Astrocyte of the spinal cord (primary cell): ENCODE results near the gene GTF3C5.

Source experiments
- DNase-seq: peaks from one replicate; pipeline ENCODE4 v3.0.0; 2011; ENCODE audit warnings: low read depth, low spot score
- H3K4me3 ChIP-seq: 2 replicates; pipeline ENCODE4 v1.5.1; 2011; ENCODE audit warnings: low read depth, mild to moderate bottlenecking, low read length, moderate library complexity
- in situ Hi-C: cut with HindIII; loops from 2 replicates; pipeline ENCODE4 v1.10.0; 2017; ENCODE audit warnings: low sequenced_read_pairs
- TF ChIP-seq, protein P1 (sequence below): IDR thresholded peaks from 2 replicates; pipeline ENCODE4 v1.5.1; 2012; ENCODE audit warnings: low read depth, mild to moderate bottlenecking, low read length, inconsistent platforms

GTF3C5 gene, protein sequence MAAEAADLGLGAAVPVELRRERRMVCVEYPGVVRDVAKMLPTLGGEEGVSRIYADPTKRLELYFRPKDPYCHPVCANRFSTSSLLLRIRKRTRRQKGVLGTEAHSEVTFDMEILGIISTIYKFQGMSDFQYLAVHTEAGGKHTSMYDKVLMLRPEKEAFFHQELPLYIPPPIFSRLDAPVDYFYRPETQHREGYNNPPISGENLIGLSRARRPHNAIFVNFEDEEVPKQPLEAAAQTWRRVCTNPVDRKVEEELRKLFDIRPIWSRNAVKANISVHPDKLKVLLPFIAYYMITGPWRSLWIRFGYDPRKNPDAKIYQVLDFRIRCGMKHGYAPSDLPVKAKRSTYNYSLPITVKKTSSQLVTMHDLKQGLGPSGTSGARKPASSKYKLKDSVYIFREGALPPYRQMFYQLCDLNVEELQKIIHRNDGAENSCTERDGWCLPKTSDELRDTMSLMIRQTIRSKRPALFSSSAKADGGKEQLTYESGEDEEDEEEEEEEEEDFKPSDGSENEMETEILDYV

DNA sequence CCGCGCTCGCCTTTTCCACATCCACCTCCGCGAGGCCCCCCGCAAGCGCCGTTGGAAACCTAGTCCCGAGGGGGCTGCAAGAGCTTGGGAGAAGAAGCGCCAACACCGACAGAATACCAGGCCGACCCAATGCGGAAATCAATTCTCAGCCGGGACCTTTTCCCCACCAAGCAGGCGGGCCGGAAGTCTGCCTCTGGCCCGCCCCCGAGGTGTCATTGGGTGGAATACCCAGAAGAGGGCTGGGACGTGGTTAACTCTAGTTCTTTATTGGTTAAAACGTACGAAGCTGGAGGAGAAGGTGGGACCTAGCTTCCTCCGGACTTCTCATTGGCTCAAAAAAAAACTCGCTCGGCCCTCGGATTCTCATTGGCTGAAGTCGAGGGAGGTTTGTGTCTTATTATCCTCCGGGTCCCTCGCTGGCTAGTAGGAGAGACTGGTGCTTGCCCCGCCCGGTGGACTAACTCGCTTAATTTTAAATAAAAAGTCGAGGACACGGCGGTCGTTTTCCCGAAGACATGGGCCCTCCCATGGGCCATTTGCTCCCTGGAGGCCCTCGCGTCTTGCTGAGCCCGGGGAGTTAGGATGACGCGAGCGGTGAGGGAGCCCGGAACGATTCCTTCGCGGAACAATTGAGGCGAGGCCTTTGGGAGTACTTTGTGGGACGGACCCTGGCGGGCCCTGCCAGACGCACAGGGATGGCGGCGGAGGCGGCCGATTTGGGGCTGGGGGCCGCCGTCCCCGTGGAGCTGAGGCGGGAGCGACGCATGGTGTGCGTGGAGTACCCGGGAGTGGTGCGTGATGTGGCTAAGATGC lies at the start of gene GTF3C5:
Gene GTF3C5, plus strand, starts transcription at position 681 of the 813 bp plus-strand sequence. Its CDS starts 15 bp downstream, at position 696.
- TF ChIP-seq, protein P1, sequence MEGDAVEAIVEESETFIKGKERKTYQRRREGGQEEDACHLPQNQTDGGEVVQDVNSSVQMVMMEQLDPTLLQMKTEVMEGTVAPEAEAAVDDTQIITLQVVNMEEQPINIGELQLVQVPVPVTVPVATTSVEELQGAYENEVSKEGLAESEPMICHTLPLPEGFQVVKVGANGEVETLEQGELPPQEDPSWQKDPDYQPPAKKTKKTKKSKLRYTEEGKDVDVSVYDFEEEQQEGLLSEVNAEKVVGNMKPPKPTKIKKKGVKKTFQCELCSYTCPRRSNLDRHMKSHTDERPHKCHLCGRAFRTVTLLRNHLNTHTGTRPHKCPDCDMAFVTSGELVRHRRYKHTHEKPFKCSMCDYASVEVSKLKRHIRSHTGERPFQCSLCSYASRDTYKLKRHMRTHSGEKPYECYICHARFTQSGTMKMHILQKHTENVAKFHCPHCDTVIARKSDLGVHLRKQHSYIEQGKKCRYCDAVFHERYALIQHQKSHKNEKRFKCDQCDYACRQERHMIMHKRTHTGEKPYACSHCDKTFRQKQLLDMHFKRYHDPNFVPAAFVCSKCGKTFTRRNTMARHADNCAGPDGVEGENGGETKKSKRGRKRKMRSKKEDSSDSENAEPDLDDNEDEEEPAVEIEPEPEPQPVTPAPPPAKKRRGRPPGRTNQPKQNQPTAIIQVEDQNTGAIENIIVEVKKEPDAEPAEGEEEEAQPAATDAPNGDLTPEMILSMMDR, result no peak
- H3K4me3 ChIP-seq, result peak within 1 kb of the TSS; percentile 78
- in situ Hi-C loops, result no loop called here
- peak; percentile 99 for DNase-seq

DNA sequence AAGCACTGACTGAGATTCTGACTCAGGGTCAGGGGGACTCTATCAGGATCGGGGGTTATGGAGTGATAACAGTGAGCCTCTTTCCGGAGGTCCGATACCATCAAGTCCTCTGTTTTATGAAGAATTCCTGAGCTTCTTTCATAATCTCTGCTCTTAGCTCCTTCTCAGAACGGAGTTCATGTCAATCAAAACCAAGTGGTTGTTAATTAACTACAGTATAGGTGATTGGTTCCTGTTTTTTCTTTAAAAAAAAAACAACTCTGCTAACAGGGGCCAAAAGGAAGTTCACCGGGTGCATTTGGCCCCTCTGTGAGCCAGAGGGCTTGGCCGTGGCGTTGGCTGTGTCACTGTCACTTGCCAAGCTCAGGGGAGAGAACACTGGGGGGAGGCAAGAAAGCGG lies 48.3 kb upstream of the GTF3C5 start:
- H3K4me3 ChIP-seq, result no peak overlapping the region
- TF ChIP-seq, protein P1, result no peak
- in situ Hi-C loops, result no loop called here
- DNase-seq, result no peak

DNA sequence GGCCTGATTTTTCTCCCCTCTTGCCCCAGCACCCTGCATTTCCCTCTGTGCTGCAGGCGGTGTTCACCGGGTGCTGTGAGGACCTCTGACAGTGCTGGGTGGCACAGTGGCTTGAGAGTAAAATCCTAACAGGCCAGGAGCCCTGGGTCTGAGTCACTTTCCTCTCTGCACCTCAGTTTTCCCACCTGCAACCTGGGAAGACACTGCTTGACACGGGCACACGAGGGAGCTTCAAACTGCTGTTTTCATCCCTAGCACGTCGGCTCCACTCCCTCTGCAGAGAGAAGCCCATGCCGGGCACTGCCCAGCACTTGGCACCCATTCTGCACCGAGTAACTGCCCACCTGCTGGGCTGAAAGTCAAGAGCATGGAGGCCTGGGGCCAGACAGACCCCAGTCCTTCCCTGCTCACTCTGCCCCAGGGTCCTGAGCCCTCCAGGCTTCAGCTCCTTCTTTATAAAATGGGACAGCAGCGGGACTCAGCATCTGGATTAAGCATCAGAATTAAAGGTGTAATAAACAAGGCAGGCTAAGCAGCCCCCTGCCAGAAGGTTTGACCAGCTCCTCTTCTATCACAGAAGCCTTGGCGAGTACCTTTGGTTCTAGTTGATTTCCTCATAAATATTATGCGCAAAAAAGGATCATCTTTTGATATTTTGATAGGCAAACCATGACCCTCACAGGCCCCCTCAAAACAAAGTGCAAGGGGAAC lies 47.2 kb upstream of the GTF3C5 start:
- no peak for DNase-seq
- TF ChIP-seq, protein P1, result no peak
- in situ Hi-C loops, result no loop called here
- H3K4me3 ChIP-seq, result no peak overlapping the region

DNA sequence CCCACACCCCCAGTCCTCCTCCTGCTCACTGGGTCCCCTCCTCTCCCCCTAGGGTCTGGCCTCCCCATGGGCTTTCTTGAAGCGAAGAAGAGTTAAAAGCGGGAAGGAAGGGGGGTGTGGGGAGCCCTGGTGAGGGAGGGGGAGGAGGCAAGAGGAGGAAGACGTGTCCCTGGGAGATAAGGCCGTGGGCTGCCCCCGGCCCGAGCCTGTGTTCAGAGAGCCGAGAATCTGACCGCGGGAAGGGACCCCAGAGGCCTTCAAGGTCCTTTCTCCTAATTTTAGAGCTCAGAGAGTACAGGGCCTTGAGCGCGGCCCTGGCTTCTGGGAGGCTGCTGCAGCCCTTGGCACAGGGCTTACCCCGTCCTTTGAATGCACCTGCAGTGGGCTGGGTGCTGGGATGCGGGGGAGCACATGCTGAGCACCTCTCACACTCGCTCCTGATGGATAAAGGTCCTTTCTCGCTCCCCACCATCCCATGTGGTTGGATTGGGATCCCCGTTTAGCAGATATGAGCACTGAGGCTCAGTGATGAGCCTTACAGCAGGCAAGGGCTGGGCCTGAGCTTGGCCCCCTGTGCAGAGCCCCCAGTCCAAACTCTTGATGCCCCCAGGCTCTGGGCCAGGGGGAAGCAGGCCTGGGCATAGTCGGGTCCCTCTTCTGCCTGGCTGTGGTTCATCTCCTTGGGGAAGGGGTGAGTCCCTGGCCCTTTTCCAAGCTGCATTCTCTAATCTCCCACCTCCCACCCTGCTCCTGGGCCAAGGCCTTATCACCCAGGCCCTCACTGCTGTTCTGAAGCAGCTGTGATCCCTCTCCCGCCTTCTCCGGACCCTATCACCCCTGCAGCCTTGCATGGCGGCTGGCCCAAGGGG lies 46.4 kb upstream of the GTF3C5 start:
- no peak for DNase-seq
- TF ChIP-seq, protein P1, result no peak
- in situ Hi-C loops, result no loop called here
- no peak overlapping the region for H3K4me3 ChIP-seq

DNA sequence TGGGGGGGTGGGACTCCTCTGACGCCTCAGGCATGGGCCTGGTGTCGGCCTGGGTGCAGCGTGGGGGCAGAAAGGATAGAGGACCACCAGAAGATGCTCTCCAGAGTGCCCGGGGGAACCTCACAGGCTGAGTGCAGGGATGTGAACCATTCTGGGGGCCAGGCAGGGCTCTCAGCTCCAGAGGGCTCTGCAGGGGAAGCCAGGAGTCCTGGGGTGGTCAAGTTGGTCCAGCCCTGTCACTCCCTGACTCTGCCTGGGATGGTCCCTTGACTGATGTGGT lies 45.8 kb upstream of the GTF3C5 start:
- TF ChIP-seq, protein P1, result no peak
- DNase-seq, result no peak
- in situ Hi-C loops, result no loop called here
- H3K4me3 ChIP-seq, result no peak overlapping the region
